Pons (tissue), 1 donor: ENCODE measurements around the gene ETHE1.
"Not testable (repeated sequence)": the region's sequence is repeated elsewhere in the genome, so short reads cannot be mapped to it uniquely, and the experiment has no call there.

ENCODE experiments used
- DNase-seq: peaks from one replicate; pipeline ENCODE4 v3.0.0-alpha.2; 2016; ENCODE audit warnings: low spot score

The ETHE1 gene

GRCh38 chr19:43552198-43552450 is 25.1 kb upstream of the ETHE1 start:
- no peak for DNase-seq

- no peak for DNase-seq
Observed at GRCh38 chr19:43551399-43552197, 24.6 kb upstream of the ETHE1 start.

DNA sequence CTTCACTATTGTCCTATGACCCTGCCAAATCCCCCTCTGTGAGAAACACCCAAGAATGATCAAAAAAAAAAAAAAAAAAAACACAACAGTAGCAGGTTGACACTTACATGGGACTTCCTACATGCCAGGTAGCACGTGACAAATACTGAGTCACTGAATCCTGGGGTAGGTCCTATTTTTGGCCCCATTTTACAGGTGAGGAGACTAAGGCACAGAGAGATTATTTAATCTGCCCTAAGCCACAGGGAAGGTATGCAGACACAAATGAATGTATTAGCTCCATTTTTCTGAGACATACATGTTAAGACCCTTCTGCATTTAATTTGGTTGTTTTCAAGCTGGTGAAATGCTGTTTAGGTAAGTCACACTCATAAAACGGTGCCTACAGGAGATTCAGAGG is 21.7 kb upstream of the ETHE1 start:
- no peak for DNase-seq

GRCh38 chr19:43547926-43548325 is 20.9 kb upstream of the ETHE1 start:
- DNase-seq: not testable (repeated sequence)

GRCh38 chr19:43546581-43546980 is 19.6 kb upstream of the ETHE1 start:
- no peak for DNase-seq

GRCh38 chr19:43545981-43546380 is 19.0 kb upstream of the ETHE1 start:
- no peak for DNase-seq

DNA sequence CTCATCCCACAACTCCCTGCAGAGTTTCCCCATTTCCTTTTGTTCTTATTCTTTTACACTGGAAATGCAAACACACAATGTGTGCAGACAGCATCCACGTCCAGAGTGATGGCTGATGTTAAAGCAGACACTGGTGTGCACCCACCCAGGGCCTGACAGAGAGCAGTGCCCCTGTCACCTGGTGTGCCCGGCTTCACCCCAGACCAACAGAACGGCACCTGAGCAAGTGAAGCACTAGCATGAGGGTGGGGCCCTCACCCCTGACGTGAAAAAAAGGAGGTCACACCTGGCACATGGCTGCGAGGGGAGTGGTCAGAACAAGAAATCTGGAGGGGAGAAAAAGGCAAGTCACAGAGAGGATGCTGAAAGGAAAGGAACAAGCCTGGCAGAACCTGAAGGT is 18.3 kb upstream of the ETHE1 start:
- DNase-seq: no peak

GRCh38 chr19:43544077-43544476 is 17.1 kb upstream of the ETHE1 start:
- DNase-seq: no peak

GRCh38 chr19:43541920-43542650 is 15.1 kb upstream of the ETHE1 start:
- DNase-seq: no peak

GRCh38 chr19:43540381-43540780 is 13.4 kb upstream of the ETHE1 start:
- DNase-seq: no peak

GRCh38 chr19:43538922-43539321 is 11.9 kb upstream of the ETHE1 start:
- no peak for DNase-seq

GRCh38 chr19:43534816-43535761 is 8.1 kb upstream of the ETHE1 start:
- DNase-seq: peak; percentile 52

- peak; percentile 31 for DNase-seq
Observed at GRCh38 chr19:43534305-43534815, 7.4 kb upstream of the ETHE1 start.

DNA sequence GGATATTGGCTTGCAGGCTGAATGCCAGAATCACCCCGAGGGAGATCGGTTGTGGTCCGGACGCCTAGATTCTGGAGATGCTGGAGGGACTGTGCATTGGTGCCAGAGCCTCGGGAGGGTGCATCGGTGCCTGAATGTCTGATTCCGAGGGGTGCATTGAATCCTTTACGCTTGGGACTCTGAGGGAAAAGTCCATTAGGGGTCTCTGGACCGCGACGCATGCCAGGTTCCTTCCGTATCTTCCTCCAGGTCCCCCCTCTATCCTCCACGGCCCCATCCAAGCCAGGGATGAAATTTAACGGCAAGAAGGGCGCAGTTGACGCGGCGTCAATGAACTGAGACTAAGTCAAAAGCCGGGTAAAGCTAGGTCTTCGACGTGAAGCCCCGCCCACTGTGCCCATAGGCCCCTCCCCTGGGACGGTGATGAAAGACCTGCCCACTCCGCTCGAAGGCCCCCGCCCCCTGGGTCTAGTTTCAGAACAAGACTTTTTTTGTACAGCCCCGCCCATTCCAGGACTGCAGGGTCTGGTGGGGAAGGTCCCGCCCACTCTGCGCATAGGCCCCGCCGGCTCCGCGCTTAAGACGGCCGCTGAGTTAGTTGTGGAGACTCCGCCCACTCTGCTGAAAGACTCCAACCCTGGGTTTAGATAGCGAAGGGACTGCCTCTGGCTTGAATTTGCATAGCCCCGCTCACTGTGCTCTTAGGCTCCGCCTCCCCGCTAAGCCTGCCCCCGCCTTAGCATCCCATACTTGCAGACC is 6.7 kb upstream of the ETHE1 start:
- peak; percentile 95 for DNase-seq

DNA sequence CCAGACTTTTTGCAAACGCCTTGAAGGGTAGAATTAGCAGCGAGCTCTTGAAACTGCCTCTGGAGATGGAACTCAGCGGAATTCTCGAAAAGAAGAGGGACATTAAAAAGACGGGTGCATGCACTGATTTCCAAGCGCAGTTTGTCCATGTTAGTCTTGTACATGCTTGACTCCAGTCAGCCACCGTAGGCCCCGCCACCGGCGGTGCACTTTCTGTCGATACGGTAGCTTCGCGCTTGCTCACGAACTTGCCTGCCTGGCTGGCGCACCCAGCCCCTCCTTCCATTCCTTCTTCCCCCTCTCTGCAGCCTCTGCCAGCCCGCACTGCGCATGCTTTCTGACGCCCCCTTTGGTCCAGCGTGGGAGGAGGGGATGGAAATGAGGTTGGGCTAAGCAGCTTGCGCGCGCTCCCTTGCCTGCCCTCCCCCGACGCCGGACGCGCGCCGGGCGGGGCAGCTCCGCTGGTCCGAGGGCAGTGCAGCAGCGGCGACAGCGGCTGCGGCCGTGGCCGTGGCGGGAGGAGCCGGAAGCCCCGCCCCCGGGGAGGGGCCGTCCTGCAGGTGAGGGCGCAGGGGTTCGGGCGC is 6.1 kb upstream of the ETHE1 start, which contains the start of gene ZNF575:
ZNF575 (plus strand) TSS at position 227 of the 584 bp plus-strand sequence. CDS start 1,235 bp downstream, outside the sequence.
- peak; percentile 95 for DNase-seq

DNA sequence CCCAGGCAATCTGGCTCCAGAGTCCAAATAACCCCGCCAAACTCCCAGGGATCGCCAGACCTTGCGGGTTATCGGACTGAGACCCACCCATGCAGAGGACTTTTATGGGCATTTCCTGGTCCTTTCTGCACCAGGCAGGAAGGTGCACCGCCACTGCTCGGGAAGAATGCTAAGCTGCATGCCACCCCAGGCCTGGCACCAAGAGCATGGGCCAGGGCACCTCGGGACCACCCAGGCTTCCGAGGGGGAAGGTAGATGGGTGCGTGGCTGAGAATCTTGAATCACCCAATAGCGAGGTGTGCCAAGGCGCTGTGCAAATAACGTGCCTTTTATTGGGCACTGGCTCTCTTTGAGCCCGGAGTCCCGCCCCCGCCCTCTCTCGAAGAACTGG is 5.6 kb upstream of the ETHE1 start:
- no peak for DNase-seq

- no peak for DNase-seq
Observed at GRCh38 chr19:43527860-43528622, 1.0 kb upstream of the ETHE1 start.

- DNase-seq: no peak
Observed at GRCh38 chr19:43525836-43526771, 897 bp downstream of the ETHE1 start.
